NT2/D1 (cell line): ENCODE data around the gene HUNK.

ENCODE experiments used
- SUZ12 ChIP-seq: IDR thresholded peaks from 2 replicates; pipeline ENCODE4 v1.6.1; 2011; ENCODE audit not compliant: insufficient read length, insufficient read depth; ENCODE audit errors: extremely low read depth
- YY1 ChIP-seq: IDR thresholded peaks from 2 replicates; pipeline ENCODE4 v1.6.1; 2011; ENCODE audit not compliant: insufficient read length, insufficient read depth
- ZNF274 ChIP-seq: IDR thresholded peaks from 2 replicates; pipeline ENCODE4 v1.6.1; 2011; ENCODE audit warnings: mild to moderate bottlenecking, low read depth, low read length

DNA sequence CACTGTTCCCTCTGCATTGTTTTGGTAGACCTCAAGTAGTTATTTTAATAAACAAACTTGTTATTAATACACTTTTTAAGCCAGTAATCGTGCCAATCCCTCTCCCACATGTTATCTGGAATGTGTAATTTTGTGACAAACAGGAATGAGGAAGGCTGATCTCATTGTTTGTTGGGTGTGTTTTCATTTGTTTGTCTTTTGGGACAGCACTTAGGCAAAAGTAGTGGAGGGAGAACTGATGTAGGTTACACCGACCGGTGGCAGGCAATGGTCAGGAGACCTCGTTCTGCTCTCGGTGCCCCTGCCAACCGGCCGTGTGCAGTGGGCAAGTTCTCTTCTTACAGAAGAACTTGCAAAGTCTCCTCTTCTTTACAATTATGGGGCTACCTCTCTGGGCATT is 99.8 kb downstream of the HUNK start:
- TF ChIP-seq ZNF274 (no peak), YY1 (no peak), SUZ12 (no peak)
